GM12878 (cell line): ENCODE measurements around the gene SLMAP. TPM values are rescaled to one million over a fixed set of nuclear protein-coding genes. Genes with fewer than 3 reads are reported as not detected.
A peak's percentile ranks its signal among the peaks of the same experiment; 100 is the strongest.

Source experiments
- ATAC-seq: fragments of 200-7000 bp; cut with Tn5 transposase; 3 replicates; pipeline ENCODE4 v1.9.1; 2020; ENCODE audit warnings: mild to moderate bottlenecking, moderate library complexity
- BruUV-seq: library from RNA; stranded (reverse); fragments of 400-500 nt; replicated peaks from 2 replicates; lab custom pipeline; 2021; lab: Mats Ljungman, UMichigan
- CTCF ChIA-PET: fragments of 300-600 bp; sonication (Branson Sonifier 250); formaldehyde crosslinking; extraction: SDS; loops from one replicate; lab custom pipeline; 2021; ENCODE audit warnings: inconsistent platforms; lab: Yijun Ruan, JAX
- POLR2A ChIA-PET: fragments of 350-600 bp; formaldehyde crosslinking; extraction: SDS; loops from one replicate; lab custom pipeline; 2021; ENCODE audit warnings: inconsistent platforms; lab: Charles Lee
- RAD21 ChIA-PET: fragments of 300-600 bp; sonication (Branson Sonifier 250); formaldehyde crosslinking; loops from one replicate; lab custom pipeline; 2023; ENCODE audit warnings: antibody characterized with exemption; ENCODE audit not compliant: unreplicated experiment; lab: Charles Lee
- SMC1A ChIA-PET: fragments of 300-600 bp; sonication (Branson Sonifier 250); formaldehyde crosslinking; loops from one replicate; lab custom pipeline; 2023; ENCODE audit not compliant: unreplicated experiment, uncharacterized antibody; lab: Charles Lee
- DNase-seq: peaks from one replicate; pipeline ENCODE4 v3.0.0-alpha.2; 2011; ENCODE audit warnings: low read depth, low spot score
- FAIRE-seq: peaks from 3 replicates; lab custom pipeline; 2011; peaks lifted over from hg19 to GRCh38; lab: Jason Lieb, UNC
- H2AFZ ChIP-seq: 2 replicates; pipeline ENCODE4 v1.6.0; 2011; ENCODE audit warnings: low read depth, low read length, control low read depth; ENCODE audit not compliant: control insufficient read depth
- H3K27ac ChIP-seq: 2 replicates; pipeline ENCODE4 v1.5.1; 2011; ENCODE audit warnings: control low read depth; ENCODE audit not compliant: control insufficient read depth, insufficient read depth
- H3K27me3 ChIP-seq, 2 experiments: replicated peaks in 1 of 2; 2 replicates each; pipeline versions ENCODE4 v1.6.0 to v1.6.1; 2011; ENCODE audit warnings: low read length in 1 of 2; ENCODE audit not compliant: control insufficient read depth in 2 of 2, insufficient read depth in 2 of 2
- H3K36me3 ChIP-seq, 2 experiments: 2 replicates each; pipeline ENCODE4 v1.5.1; 2011; ENCODE audit warnings: low read length in 1 of 2; ENCODE audit not compliant: control insufficient read depth in 2 of 2, insufficient read depth in 2 of 2
- H3K4me1 ChIP-seq: 2 replicates; pipeline ENCODE4 v1.6.1; 2011; ENCODE audit warnings: mild to moderate bottlenecking, low read length, moderate library complexity, mixed read lengths; ENCODE audit not compliant: control insufficient read depth, insufficient read depth
- H3K4me2 ChIP-seq: 2 replicates; pipeline ENCODE4 v1.6.0; 2011; ENCODE audit warnings: control low read depth; ENCODE audit not compliant: control insufficient read depth, insufficient read depth
- H3K4me3 ChIP-seq: fragments of 200-600 bp; sonication (generic); 2 replicates; pipeline ENCODE4 v1.5.1; 2016
- H3K79me2 ChIP-seq: 2 replicates; pipeline ENCODE4 v1.6.0; 2011; ENCODE audit warnings: low read length; ENCODE audit not compliant: control insufficient read depth, insufficient read depth
- H3K9ac ChIP-seq: 2 replicates; pipeline ENCODE4 v1.8.0; 2011; ENCODE audit warnings: low read length, control low read depth, mixed read lengths; ENCODE audit not compliant: control insufficient read depth, insufficient read depth
- H3K9me3 ChIP-seq: replicated peaks from 3 replicates; pipeline ENCODE4 v1.5.1; 2011; ENCODE audit warnings: mild to moderate bottlenecking, low read length; ENCODE audit not compliant: control insufficient read depth, insufficient read depth
- H4K20me1 ChIP-seq: 2 replicates; pipeline ENCODE4 v1.6.0; 2011; ENCODE audit not compliant: control insufficient read depth, insufficient read depth
- BACH1 ChIP-seq: fragments of 450-650 bp; IDR thresholded peaks from 2 replicates; pipeline ENCODE4 v1.6.1; 2017; ENCODE audit warnings: mild to moderate bottlenecking, borderline replicate concordance
- BHLHE40 ChIP-seq, 2 experiments: fragments of 450-650 bp in 1 of 2; IDR thresholded peaks; 2 replicates each; pipeline ENCODE4 v1.6.1; 2011 to 2017; ENCODE audit warnings: low read depth in 2 of 2, borderline replicate concordance in 1 of 2, improper control_type of control experiment in 1 of 2, low read length in 1 of 2, mild to moderate bottlenecking in 1 of 2
- EGR1 ChIP-seq, 2 experiments: IDR thresholded peaks; 1 replicate in 1 of 2; 2 replicates in 1 of 2; pipeline ENCODE4 v1.6.1; 2011 to 2012; ENCODE audit warnings: low read depth in 2 of 2, low read length in 2 of 2, borderline replicate concordance in 1 of 2, mild to moderate bottlenecking in 1 of 2, moderate library complexity in 1 of 2
- GATAD2B ChIP-seq: fragments of 450-650 bp; conservative IDR thresholded peaks from 2 replicates; pipeline ENCODE4 v1.6.1; 2017; ENCODE audit warnings: low read depth, mild to moderate bottlenecking, moderate library complexity
- NBN ChIP-seq: fragments of 450-650 bp; IDR thresholded peaks from 2 replicates; pipeline ENCODE4 v1.6.1; 2016
- SIN3A ChIP-seq: IDR thresholded peaks from 2 replicates; pipeline ENCODE4 v1.6.1; 2012; ENCODE audit warnings: low read depth, low read length, improper control_type of control experiment
- SRF ChIP-seq, 2 experiments: IDR thresholded peaks; 2 replicates each; pipeline ENCODE4 v1.6.1; 2011; ENCODE audit warnings: low read depth in 2 of 2, low read length in 2 of 2, mild to moderate bottlenecking in 1 of 2, moderate library complexity in 1 of 2
- STAT3 ChIP-seq: IDR thresholded peaks from 2 replicates; pipeline ENCODE4 v1.6.1; 2011; ENCODE audit warnings: low read depth, low read length, improper control_type of control experiment
- WGBS: methylation state at CpG from one replicate; pipeline ENCODE4 v1.1.6; 2016; ENCODE audit warnings: low lambda C conversion rate; ENCODE audit not compliant: insufficient replicate concordance, insufficient coverage; ENCODE audit errors: missing lambda C conversion rate; 5-methylcytosine and 5-hydroxymethylcytosine counted together
- in situ Hi-C: fragments of 300-500 bp; cut with MboI; formaldehyde crosslinking; loops from 9 replicates; pipeline ENCODE4 v1.14.3; 2018; ENCODE audit warnings: mixed read lengths
- intact Hi-C: fragments of 100-400 bp; cut with micrococcal nuclease; formaldehyde crosslinking; loops from one replicate; pipeline ENCODE4 v1.14.2; 2022; ENCODE audit not compliant: unreplicated experiment
- polyA plus RNA-seq, 11 experiments: library from polyadenylated mRNA; depleted of rRNA in 4 of 11; unstranded in 6 of 11; stranded (reverse) in 5 of 11; fragments of >200 nt; fragmentation: Nextera tagmentation in 4 of 11; fragmentation: Illumina TruSeq in 1 of 11; extraction: Ambion mirVana in 4 of 11; extraction: Trizol in 1 of 11; gene quantifications; 1 replicate in 1 of 11; 2 replicates in 10 of 11; pipeline versions ENCODE4 v1.2.1 to v1.2.3, GENCODE V29; 2011 to 2016; ENCODE audit warnings: inconsistent platforms in 2 of 11, missing spikeins in 2 of 11, low read depth in 1 of 11
- total RNA-seq, 4 experiments: library from RNA; depleted of rRNA in 3 of 4; stranded (reverse); fragments of >200 nt in 3 of 4; fragmentation: Illumina TruSeq in 1 of 4; extraction: Trizol in 1 of 4; gene quantifications; 2 replicates each; pipeline versions ENCODE4 v1.2.1 to v1.2.3, GENCODE V29; 2013 to 2021
- TF ChIP-seq, protein P1 (sequence below): fragments of 450-650 bp; IDR thresholded peaks from 2 replicates; pipeline ENCODE4 v1.6.1; 2016; ENCODE audit warnings: mild to moderate bottlenecking
- TF ChIP-seq, protein P2 (sequence below): fragments of 450-650 bp; IDR thresholded peaks from 2 replicates; pipeline ENCODE4 v1.6.1; 2017; ENCODE audit warnings: low read depth, mild to moderate bottlenecking, moderate library complexity
- TF ChIP-seq, protein P3 (sequence below): fragments of 450-650 bp; IDR thresholded peaks from 2 replicates; pipeline ENCODE4 v1.6.1; 2017; ENCODE audit warnings: antibody characterized with exemption, mild to moderate bottlenecking, moderate library complexity
- TF ChIP-seq, protein P4 (sequence below): fragments of 450-650 bp; conservative IDR thresholded peaks from 2 replicates; pipeline ENCODE4 v1.6.1; 2017; ENCODE audit warnings: mild to moderate bottlenecking, moderate library complexity

The SLMAP gene
- total and polyA plus RNA-seq, 10 of the 15 experiments (the other 5 are each of a cell fraction or from before 2014, with no cell fraction given) = 8.3 to 43.8 (median 26.4) TPM

DNA sequence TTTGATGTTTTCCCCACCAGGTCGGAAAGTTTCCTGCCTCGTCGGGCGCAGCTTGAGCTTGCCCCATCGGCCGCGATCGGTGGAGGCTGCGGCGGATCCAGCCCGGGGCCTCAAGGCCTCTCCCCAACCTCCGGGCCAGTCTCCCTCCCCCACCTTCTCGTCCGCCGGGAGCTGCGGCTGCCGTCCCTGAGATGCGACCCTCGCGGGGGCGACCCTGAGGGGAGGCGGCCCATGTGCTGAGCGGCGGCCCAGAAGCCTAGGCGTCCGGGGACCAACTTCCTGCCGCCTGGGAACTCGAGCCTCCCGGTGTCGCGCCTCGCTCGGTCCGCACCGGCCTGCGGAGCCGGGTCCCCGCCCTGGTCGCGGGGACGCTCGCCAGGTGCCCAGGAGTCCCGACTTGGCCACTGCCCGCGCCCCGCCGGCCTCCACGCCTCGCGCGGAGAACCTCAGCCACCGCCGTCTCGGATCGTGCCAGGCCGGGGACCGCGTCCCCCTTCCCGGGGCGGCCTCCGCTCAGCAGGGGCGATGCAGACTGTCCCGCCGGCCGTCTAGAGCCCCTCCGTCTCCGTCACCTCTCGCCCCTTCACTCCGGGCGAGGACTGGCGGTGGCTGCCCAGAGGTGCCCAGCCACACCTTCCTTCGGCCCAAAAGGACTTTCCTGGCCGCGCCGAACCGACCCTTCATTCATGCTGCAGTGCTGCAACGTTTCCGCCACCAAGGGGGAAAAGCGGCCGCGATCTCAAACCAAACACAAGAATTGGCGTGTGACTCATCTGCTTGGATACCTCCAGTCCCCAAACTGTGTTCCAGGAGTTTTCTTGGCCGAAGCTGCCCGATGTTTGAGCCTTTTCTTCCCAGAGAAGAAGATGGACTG, 656 bp downstream of the SLMAP start:
- Histone ChIP-seq H4K20me1 (no peaks in the 10 kb centered on the region; the same call in 1 of the 2 replicates), H3K79me2 (peaks cover 50% of the 10 kb centered on the region), H3K4me3 (peak overlapping the region; percentile 77), H3K9ac (peak overlapping the region; percentile 94), H3K36me3 (peaks cover 0 to 7% of the 10 kb centered on the region in 2 experiments; a peak in 1 of 4 replicates), H3K4me1 (peaks cover 6% of the 10 kb centered on the region; the same call in 1 of the 2 replicates), H3K27me3 (no peaks in the 10 kb centered on the region), H3K27ac (peak overlapping the region; percentile 91), H3K4me2 (peak overlapping the region; percentile 91), H2AFZ (peak overlapping the region; percentile 99), H3K9me3 (no peaks in the 10 kb centered on the region)
- ChIA-PET RAD21 (interaction anchor here (0.8 to 3.1 kb wide), 11 partner anchors 11 to 161 kb away, joined by 3 to 18 read pairs (median 4); partner anchors contain the start of genes ARF4 and DENND6A), POLR2A (interaction anchor here (1.2 to 2.2 kb wide), 8 partner anchors 11 to 160 kb away, joined by 3 to 10 read pairs (median 6); partner anchors contain the start of genes ARF4 and DENND6A), SMC1A (interaction anchor here (1.1 to 1.8 kb wide), 9 partner anchors 8 to 161 kb away, joined by 3 to 9 read pairs (median 5); no protein-coding TSS in a partner anchor), CTCF (interaction anchor here (1.1 to 1.8 kb wide), 4 partner anchors 11 to 85 kb away, joined by 3 to 5 read pairs (median 5); no protein-coding TSS in a partner anchor)
- 1% methylated on average over 78 of the region's 84 CpGs for WGBS
- BruUV-seq = no TSS peak
- no peak for FAIRE-seq
- DNase-seq = no peak
- in situ Hi-C loops (no loop called here), intact Hi-C loops (loop anchor here (1.0 to 5.0 kb wide), 4 partner anchors 63 to 359 kb away; partner anchors contain the start of genes ARF4 and DENND6A)
- ATAC-seq = peak; percentile 55
- TF ChIP-seq EGR1 (IDR thresholded peaks at IDR 0.05; ENCODE audit: borderline replicate concordance in 1 of 2, low read depth in 2 of 2, low read length in 2 of 2) (peak in 1 of 2 experiments; percentile 23; a peak in 1 of 3 replicates), BHLHE40 (IDR thresholded peaks at IDR 0.05; ENCODE audit: borderline replicate concordance in 1 of 2, low read depth in 2 of 2, low read length in 1 of 2) (0 out of 4 replicates have a peak, but pooled peaks of 1 of the 2 experiments have one; percentile 10), BACH1 (0 out of 2 replicates have a peak, but pooled peaks have one; percentile 14), NBN (0 out of 2 replicates have a peak, but pooled peaks have one; percentile 5), SRF (IDR thresholded peaks at IDR 0.05; ENCODE audit: low read depth in 2 of 2, low read length in 2 of 2) (no peak), GATAD2B (peak; percentile 62), SIN3A (0 out of 2 replicates have a peak, but pooled peaks have one; percentile 10), STAT3 (no peak)
- TF ChIP-seq, protein P1, sequence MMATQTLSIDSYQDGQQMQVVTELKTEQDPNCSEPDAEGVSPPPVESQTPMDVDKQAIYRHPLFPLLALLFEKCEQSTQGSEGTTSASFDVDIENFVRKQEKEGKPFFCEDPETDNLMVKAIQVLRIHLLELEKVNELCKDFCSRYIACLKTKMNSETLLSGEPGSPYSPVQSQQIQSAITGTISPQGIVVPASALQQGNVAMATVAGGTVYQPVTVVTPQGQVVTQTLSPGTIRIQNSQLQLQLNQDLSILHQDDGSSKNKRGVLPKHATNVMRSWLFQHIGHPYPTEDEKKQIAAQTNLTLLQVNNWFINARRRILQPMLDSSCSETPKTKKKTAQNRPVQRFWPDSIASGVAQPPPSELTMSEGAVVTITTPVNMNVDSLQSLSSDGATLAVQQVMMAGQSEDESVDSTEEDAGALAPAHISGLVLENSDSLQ = no peak
- TF ChIP-seq, protein P2, sequence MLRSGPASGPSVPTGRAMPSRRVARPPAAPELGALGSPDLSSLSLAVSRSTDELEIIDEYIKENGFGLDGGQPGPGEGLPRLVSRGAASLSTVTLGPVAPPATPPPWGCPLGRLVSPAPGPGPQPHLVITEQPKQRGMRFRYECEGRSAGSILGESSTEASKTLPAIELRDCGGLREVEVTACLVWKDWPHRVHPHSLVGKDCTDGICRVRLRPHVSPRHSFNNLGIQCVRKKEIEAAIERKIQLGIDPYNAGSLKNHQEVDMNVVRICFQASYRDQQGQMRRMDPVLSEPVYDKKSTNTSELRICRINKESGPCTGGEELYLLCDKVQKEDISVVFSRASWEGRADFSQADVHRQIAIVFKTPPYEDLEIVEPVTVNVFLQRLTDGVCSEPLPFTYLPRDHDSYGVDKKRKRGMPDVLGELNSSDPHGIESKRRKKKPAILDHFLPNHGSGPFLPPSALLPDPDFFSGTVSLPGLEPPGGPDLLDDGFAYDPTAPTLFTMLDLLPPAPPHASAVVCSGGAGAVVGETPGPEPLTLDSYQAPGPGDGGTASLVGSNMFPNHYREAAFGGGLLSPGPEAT = no peak
- TF ChIP-seq, protein P3, sequence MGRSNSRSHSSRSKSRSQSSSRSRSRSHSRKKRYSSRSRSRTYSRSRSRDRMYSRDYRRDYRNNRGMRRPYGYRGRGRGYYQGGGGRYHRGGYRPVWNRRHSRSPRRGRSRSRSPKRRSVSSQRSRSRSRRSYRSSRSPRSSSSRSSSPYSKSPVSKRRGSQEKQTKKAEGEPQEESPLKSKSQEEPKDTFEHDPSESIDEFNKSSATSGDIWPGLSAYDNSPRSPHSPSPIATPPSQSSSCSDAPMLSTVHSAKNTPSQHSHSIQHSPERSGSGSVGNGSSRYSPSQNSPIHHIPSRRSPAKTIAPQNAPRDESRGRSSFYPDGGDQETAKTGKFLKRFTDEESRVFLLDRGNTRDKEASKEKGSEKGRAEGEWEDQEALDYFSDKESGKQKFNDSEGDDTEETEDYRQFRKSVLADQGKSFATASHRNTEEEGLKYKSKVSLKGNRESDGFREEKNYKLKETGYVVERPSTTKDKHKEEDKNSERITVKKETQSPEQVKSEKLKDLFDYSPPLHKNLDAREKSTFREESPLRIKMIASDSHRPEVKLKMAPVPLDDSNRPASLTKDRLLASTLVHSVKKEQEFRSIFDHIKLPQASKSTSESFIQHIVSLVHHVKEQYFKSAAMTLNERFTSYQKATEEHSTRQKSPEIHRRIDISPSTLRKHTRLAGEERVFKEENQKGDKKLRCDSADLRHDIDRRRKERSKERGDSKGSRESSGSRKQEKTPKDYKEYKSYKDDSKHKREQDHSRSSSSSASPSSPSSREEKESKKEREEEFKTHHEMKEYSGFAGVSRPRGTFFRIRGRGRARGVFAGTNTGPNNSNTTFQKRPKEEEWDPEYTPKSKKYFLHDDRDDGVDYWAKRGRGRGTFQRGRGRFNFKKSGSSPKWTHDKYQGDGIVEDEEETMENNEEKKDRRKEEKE = no peak
- TF ChIP-seq, protein P4, sequence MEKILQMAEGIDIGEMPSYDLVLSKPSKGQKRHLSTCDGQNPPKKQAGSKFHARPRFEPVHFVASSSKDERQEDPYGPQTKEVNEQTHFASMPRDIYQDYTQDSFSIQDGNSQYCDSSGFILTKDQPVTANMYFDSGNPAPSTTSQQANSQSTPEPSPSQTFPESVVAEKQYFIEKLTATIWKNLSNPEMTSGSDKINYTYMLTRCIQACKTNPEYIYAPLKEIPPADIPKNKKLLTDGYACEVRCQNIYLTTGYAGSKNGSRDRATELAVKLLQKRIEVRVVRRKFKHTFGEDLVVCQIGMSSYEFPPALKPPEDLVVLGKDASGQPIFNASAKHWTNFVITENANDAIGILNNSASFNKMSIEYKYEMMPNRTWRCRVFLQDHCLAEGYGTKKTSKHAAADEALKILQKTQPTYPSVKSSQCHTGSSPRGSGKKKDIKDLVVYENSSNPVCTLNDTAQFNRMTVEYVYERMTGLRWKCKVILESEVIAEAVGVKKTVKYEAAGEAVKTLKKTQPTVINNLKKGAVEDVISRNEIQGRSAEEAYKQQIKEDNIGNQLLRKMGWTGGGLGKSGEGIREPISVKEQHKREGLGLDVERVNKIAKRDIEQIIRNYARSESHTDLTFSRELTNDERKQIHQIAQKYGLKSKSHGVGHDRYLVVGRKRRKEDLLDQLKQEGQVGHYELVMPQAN = peak; percentile 52; the same call in 1 of the 2 replicates
